PC-3 (cell line): ENCODE results near the gene ZDHHC1.

Experiments used
- CTCF ChIP-seq: fragments of 300-600 bp; sonication (generic); conservative IDR thresholded peaks from 2 replicates; pipeline ENCODE4 v1.5.1; 2017; ENCODE audit warnings: antibody characterized with exemption, low read depth, mild to moderate bottlenecking, low read length
- EZH2 ChIP-seq: fragments of 300-600 bp; sonication (generic); IDR thresholded peaks from one replicate; pipeline ENCODE4 v1.6.1; 2017; ENCODE audit warnings: antibody characterized with exemption, mild to moderate bottlenecking, low read length; ENCODE audit not compliant: unreplicated experiment

GRCh38 chr16:67430504-67430976 is 14.3 kb upstream of the ZDHHC1 start:
- TF ChIP-seq CTCF, result no peak
- no peak for TF ChIP-seq EZH2
